ENCODE data around the gene ST6GALNAC5. TPM values are rescaled to one million over a fixed set of nuclear protein-coding genes. Genes with fewer than 3 reads are reported as not detected.

Gene ST6GALNAC5
- total and polyA plus RNA-seq, 2 donors (not counting 3 experiments of a cell fraction or from before 2014, with no cell fraction given): not detected

DNA sequence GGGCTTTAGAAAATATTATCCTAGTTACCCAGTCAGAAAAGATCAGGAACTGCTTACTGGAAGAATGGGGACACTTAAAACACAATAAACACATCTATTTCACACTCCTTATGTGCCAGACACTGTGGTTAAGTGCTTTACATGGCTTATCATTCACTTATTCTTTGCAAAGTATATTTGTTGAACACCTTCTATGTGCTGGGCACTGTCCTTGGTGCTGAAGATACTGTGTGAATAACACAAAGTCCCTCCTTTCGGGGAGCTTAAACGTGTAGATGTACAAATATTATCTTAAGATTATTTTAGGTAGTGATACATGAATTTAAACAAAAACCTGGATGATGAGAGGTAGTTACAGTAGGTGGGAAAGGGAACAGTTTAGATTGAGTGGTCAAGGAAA lies 169.3 kb downstream of the ST6GALNAC5 start:
- Histone ChIP-seq H3K9ac (replicated peaks; ENCODE audit: extremely low read depth, insufficient read depth, low read length) (no peak overlapping the region), H3K4me2 (ENCODE audit: insufficient read depth, low read length) (no peak overlapping the region), H3K4me1 (ENCODE audit: control insufficient read depth, extremely low read depth, insufficient read depth, low read length) (no peaks in the 10 kb centered on the region), H3K79me2 (ENCODE audit: control insufficient read depth, insufficient read depth, low read length) (no peaks in the 10 kb centered on the region), H3K9me1 (replicated peaks; ENCODE audit: control insufficient read depth, extremely low read depth, insufficient read depth, low read length) (no peaks in the 10 kb centered on the region), H3K36me3 (ENCODE audit: control insufficient read depth in 2 of 2, extremely low read depth in 1 of 2, insufficient read depth in 2 of 2, low read length in 2 of 2) (no peaks in the 10 kb centered on the region), H3K27me3 (ENCODE audit: control insufficient read depth in 2 of 2, insufficient read depth in 2 of 2, low read length in 2 of 2) (peaks cover 0 to 2% of the 10 kb centered on the region in 2 experiments), H2AFZ (ENCODE audit: low read depth, low read length) (no peak overlapping the region), H3K4me3 (replicated peaks in 1 of 3; ENCODE audit: insufficient read depth in 1 of 3, low read depth in 1 of 3, low read length in 3 of 3) (no peak overlapping the region), H4K20me1 (replicated peaks; ENCODE audit: control insufficient read depth, extremely low read depth, insufficient read depth, low read length) (no peaks in the 10 kb centered on the region), H3K27ac (ENCODE audit: insufficient read depth, low read depth, low read length) (no peak overlapping the region), H3K9me3 (replicated peaks; ENCODE audit: control insufficient read depth, insufficient read depth, low read length) (no peaks in the 10 kb centered on the region)
- BruUV-seq (replicated peaks): no TSS peak
- CTCF ChIA-PET: no interaction called here
- POLR2A ChIA-PET: no interaction called here
- dilution Hi-C loops (cut with MboI; ENCODE audit: extremely low pct_ligation_motif_present, low sequenced_read_pairs) (no loop called here), intact Hi-C loops (cut with micrococcal nuclease) (no loop called here)
- DNase-seq (ENCODE audit: low read depth, low spot score) (peak; percentile 22), FAIRE-seq (no peak)
- TF ChIP-seq POLR2A (IDR thresholded peaks at IDR 0.05; ENCODE audit: low read depth, low read length): no peak
- TF ChIP-seq POLR2AphosphoS5 (IDR thresholded peaks at IDR 0.05; ENCODE audit: insufficient read depth, low read depth, low read length): no peak
- TF ChIP-seq GATA2 (IDR thresholded peaks at IDR 0.05; ENCODE audit: insufficient read depth, insufficient read length, low read depth, low read length): no peak
- no peak for TF ChIP-seq MYC (IDR thresholded peaks at IDR 0.05; ENCODE audit: low read depth, low read length)
- no peak for TF ChIP-seq FOS (IDR thresholded peaks at IDR 0.05; ENCODE audit: borderline replicate concordance, insufficient read depth, low read length)
- no peak for TF ChIP-seq JUN (IDR thresholded peaks at IDR 0.05; ENCODE audit: borderline replicate concordance, insufficient read depth, insufficient read length, low read depth)
- TF ChIP-seq, protein P1, sequence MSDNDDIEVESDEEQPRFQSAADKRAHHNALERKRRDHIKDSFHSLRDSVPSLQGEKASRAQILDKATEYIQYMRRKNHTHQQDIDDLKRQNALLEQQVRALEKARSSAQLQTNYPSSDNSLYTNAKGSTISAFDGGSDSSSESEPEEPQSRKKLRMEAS (IDR thresholded peaks at IDR 0.05; ENCODE audit: insufficient read depth, insufficient read length): no peak
- no peak for TF ChIP-seq EZH2 (IDR thresholded peaks at IDR 0.05; ENCODE audit: borderline replicate concordance, low read depth, low read length, severe bottlenecking)
- TF ChIP-seq, protein P2, sequence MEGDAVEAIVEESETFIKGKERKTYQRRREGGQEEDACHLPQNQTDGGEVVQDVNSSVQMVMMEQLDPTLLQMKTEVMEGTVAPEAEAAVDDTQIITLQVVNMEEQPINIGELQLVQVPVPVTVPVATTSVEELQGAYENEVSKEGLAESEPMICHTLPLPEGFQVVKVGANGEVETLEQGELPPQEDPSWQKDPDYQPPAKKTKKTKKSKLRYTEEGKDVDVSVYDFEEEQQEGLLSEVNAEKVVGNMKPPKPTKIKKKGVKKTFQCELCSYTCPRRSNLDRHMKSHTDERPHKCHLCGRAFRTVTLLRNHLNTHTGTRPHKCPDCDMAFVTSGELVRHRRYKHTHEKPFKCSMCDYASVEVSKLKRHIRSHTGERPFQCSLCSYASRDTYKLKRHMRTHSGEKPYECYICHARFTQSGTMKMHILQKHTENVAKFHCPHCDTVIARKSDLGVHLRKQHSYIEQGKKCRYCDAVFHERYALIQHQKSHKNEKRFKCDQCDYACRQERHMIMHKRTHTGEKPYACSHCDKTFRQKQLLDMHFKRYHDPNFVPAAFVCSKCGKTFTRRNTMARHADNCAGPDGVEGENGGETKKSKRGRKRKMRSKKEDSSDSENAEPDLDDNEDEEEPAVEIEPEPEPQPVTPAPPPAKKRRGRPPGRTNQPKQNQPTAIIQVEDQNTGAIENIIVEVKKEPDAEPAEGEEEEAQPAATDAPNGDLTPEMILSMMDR (IDR thresholded peaks at IDR 0.05; ENCODE audit: extremely low read depth in 1 of 2, insufficient read depth in 1 of 2, low read depth in 1 of 2, low read length in 2 of 2): no peak

All from endothelial cell of umbilical vein (primary cell).